NCI-H524 (cell line): Measurements from ENCODE around the gene PRMT3.
"Not testable (repeated sequence)": the region's sequence is repeated elsewhere in the genome, so short reads cannot be mapped to it uniquely, and the experiment has no call there.

Experiments
- DNase-seq, 2 experiments: peaks; one replicate each; lab custom pipeline; 2025; lab: John Stamatoyannopoulos, UW

Gene PRMT3

GRCh38 chr11:20457934-20458680 lies 70.6 kb downstream of the PRMT3 start:
- DNase-seq: peak in 1 of 2 experiments; percentile 24

DNA sequence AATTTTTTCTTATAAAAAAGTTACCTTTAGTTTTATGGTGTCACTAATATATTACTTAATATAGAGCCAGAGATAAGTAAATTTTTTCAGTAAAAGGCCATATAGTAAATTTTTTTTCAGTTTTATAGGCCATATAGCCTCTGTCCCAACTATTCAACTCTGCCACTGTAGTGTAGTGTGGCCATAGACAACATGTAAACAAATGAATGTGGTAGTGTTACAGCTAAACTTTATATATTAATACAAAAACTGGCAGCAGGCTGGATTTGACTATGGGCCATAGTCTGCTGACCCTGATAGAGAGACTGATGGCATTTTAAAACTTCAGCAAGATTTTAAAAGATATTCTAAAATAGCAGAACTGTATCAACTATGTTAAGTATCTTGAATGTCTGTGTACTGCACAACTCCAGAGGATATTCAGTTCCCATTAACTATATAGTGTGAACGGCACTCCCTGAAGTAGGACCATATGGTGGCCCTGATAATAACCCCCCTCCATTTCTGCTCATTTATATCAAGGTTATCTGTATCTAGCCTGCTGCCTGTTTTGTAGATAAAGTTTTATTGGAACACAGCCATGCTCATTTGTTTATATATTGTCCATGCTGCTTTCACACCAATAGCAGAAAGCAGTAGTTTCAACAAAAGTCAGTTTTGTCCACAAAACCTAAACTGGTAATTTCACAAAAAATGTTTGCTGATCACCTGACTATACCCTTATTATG lies 71.6 kb downstream of the PRMT3 start:
- peak; percentile 52 to 76 for DNase-seq

DNA sequence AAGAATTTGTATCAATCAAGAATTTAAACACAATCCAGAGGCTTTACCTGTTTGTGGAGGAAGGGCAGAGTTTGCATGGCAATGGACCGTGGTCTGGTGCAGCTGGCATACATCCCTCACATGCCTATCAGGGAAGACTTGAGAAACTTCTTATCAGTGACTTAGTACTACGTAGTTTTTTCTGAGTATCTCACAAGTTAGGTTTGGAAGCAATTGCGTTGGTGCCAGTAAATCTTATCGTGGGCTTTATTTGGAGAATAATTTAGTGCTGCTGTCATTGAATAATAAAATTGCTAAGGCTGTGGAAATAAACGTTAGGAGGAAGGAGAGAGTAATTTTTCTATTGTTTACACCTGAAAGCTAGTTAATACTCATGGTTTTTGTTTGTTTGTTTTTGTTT lies 72.3 kb downstream of the PRMT3 start:
- DNase-seq: no peak

GRCh38 chr11:20464518-20464917 lies 77.0 kb downstream of the PRMT3 start:
- no peak for DNase-seq

- DNase-seq: peak; percentile 43 to 81
Measured at GRCh38 chr11:20467487-20468185, 80.1 kb downstream of the PRMT3 start.

DNA sequence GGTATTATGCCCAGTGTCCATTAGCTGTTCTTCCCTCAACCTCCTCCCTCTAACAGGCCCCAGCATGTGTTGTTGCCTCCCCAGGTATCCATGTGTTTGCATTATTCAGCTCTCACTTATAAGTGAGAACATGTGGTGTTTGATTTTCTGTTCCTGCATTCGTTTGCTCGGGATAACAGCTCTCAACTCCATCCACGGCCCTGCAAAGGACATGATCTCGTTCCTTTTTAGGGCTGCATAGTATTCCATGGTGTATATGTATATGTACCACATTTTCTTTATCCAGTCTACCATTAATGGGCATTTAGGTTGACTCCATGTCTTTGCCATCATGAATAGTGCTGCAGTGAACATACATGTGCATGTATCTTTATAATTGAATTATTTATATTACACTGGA lies 82.8 kb downstream of the PRMT3 start:
- no peak for DNase-seq

- DNase-seq: not testable (repeated sequence)
Measured at GRCh38 chr11:20471929-20472328, 84.4 kb downstream of the PRMT3 start.

DNA sequence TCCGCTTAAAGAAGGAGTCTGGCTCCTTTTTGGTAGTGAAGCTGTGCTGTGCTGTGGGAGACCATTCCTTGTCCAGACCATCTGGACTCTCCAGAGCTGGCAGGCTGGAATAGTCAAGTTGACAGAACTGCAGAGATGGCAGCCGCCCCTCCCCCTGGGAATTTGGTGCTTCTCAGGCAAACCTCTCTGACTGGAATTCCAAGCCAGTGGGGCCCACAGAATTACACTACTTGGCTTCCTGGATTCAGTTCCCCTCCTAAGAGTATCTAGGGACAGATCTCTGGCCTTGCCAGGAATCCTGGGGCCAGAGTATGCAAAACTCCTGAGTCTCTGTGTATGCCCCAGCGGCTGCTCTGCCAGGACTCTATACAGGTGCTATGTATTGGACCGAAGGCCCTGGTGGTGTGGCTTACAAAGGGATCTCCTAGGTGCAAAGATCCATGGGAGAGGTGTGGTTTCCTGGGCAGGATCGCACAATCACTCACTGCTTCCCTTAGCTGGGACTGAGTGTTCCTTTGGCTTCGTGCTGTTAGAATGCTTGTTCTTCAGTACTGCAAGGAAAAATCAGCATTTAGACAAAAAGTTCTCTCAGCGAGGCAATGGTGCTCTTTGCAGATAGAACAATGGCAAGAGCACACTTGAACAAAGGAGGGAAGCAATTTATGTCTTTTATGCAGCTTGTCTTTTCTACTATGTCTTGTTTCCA lies 86.8 kb downstream of the PRMT3 start:
- peak; percentile 68 to 84 for DNase-seq

DNA sequence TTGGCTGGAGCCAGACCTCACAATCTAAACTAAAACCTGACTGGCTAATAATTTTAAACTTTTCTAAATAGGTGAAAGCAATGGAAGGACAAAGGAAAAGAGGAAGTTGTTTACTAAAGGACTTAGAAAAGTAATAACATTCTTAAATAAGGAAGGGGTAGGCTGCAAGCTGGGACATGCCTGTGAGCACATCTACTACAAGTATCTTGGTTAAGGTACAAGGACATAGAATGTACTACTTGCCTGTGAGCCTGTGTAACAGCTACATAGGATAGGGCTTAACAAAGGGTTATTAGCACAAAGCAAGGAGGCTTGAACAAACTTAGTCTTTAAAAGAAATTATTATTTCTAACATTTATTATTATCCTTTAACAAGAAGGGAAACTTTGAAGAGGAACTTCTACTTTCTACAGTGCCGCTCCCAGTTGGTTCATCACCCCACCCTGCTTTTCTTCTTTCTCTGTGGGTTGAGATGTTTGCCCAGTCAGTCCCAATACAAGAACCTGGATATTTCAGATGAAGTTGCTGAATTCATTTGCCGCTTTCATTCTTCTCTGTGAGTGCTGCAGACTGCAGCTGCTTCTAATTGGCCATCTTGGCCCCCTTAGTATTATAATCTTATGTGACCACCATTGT lies 87.5 kb downstream of the PRMT3 start:
- no peak for DNase-seq

DNA sequence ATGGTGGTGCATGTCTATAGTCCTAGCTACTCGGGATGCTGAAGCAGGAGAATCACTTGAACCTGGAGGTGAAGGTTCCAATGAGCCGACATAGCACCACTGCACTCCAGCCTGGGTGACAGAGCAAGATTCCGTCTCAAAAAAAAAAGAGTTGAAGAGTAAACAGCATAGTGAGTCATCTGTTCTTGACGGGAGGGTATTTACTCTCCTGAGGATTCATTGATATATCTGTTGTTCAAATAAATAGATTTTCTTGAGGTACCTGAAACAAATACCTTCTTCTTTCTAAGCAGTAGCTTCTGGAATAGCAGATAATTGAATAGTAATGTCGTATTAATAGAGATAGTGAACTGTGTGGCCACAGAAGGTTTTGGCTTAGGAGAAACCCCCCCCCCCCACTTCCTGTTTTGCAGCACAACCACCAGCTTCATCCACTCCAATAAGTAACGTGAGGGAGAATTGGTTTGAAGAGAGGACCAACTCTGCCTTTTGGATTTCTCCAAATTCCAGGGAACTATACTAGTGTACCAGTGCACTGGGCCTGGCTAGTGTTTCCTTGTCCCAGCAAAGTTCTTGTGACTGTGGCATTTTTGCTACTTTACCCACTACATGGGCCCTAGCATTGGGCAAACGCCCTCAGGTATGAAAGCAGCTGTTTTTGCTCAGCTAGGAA lies 90.0 kb downstream of the PRMT3 start:
- no peak for DNase-seq

DNA sequence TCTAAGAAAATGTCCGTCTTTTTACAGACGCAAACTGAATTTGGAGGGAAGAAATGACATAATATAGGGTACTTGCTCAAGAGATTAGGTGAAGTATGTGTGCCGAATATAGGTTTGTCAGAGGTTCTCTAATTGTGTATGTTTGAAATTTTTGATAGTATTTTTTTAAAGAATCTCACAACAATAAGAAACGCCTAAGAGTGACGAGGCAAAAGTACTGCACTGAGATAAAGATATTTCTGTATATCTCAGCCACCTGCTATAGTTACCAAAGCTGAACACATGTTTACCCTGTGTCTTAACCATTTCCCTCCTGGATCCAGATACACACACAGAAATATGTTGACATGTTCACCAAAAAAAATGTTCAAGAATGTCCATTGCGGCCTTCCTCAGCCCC lies 92.0 kb downstream of the PRMT3 start:
- DNase-seq: peak in 1 of 2 experiments; percentile 24

DNA sequence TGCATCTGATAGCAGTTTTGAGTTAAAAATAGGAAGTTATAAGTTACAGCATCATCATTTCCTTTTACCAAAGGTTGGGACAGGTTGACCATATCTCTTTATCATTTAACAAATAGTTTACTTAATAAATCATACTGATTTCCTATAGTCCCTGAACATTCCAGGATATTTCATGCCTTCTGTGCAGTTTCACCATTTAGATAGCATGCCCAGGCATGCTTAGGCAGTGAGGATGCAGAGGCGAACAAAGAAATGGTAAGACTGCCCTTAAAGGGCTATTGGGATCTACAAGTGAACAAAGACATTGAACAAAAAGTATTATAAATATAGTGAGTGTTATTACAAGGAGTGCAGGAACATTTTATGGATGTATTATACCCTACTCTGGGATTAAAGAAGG lies 96.4 kb downstream of the PRMT3 start:
- DNase-seq: no peak

GRCh38 chr11:20484416-20484815 lies 96.9 kb downstream of the PRMT3 start:
- DNase-seq: not testable (repeated sequence)

- peak; percentile 53 to 85 for DNase-seq
Measured at GRCh38 chr11:20488352-20488751, 100.8 kb downstream of the PRMT3 start.

- no peak for DNase-seq
Measured at GRCh38 chr11:20489948-20490347, 102.4 kb downstream of the PRMT3 start.

DNA sequence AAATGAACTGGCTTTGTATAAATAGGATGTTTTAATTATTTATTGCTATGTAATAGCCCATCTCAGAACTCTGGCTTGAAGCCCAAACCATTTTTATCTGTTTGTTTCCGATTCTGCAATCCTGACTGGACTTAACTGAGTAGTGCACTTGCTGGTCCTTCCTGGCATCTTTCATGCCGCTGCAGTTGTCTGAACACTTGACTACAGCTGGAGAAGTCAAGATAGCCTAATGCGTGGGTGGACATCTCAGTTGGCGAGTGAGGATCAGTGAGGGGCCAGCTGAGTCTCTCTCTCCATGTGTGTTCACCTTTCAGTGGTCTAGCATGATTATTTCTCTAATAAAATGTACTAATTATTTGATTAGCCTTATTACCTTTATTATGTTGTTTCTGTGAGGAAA lies 105.8 kb downstream of the PRMT3 start:
- no peak for DNase-seq

DNA sequence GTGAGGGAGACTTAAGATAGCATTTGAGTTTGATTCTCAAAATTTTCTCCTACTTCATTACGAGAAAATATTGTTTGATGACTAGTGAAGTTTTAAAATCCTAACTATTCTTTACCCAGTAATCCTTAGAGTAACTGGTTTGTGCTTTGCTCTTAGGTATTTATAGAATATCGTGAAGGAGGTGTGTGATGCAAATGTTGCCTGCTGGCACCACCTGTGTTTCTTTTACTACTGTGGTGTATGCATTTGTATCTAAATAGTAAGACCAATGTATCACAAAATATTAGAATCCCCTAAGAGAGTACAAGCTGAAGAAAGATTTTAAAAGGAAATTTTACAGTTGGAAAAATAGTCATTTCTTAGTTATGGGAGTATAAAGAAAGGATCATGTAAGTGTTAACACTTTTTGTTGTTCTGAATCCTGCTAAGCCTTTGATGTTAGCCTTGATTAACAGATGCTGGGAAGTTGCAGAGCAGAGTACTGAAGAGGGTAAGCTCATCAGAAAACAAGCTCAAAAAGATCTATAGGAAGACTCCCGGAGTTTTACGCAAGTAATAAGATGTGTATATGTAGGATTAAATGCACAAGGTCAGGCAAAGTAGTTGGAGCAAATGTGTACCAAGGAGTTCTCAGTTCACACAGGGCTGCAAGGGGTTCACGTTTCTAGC lies 109.7 kb downstream of the PRMT3 start:
- peak in 1 of 2 experiments; percentile 10 for DNase-seq

DNA sequence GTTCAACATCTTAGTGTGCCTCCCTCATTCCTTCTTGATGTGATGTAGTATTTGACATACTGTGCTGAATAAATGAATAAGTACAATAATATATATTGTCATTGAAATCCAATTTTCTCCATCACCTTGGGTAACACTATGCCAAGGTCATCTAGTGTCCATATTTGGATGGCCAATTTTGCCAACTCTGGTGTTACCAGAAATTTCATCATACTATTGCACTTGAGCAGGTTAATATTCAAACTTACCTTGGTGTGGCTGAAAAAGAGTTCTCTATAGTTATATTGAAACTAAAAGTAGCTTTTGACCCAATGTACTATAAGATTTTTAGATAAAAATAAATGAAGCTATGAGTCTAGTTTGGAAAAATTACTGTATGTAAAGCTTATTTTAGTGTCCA lies 113.7 kb downstream of the PRMT3 start:
- DNase-seq: no peak

- no peak for DNase-seq
Measured at GRCh38 chr11:20501971-20502370, 114.5 kb downstream of the PRMT3 start.

DNA sequence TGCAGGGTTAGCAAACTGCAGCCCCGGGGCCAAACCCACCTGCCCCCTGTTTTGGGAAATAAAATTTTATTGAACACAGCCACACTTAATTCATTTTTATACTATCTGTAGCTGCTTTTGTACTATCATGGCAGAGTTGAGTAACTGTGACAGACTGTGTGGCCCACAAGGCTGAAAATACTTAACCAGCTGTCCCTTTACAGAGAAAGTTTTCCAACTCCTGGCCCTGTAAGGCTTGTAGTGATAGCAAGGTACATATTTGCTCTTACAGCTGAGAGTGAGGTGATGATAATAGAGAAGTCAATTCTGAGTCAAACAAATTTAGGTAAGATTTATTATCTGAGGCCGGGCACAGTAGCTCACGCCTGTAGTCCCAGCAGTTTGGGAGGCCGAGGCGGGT lies 124.5 kb downstream of the PRMT3 start:
- DNase-seq: peak in 1 of 2 experiments; percentile 28

GRCh38 chr11:20512869-20513268 lies 125.4 kb downstream of the PRMT3 start:
- DNase-seq: no peak
